ENCODE data around the gene SCRG1. TPM values are rescaled to one million over a fixed set of nuclear protein-coding genes. Genes with fewer than 3 reads are reported as not detected.
A peak's percentile ranks its signal among the peaks of the same experiment; 100 is the strongest.

The SCRG1 gene
- total RNA-seq, 4 donors from 2014 or later: 1.1 to 2.7 (median 1.8) TPM

DNA sequence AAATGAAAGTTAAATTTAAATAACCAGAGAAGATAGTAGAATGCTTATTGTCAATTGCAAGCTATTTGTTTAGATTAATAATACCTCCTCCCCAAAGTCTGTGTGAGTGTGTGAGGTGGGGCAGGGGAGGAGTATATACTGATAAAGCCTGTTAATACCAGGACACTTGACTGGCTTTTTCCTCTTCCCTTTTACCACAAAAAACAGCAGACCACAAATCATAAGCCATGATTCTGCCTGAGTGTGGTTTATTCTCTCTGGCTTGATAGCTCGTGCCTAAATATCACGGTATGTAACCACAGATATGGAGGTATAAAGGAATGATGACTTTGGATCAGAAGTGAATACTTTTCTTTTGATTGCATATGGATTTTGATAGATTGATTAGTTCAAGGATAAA, 21.9 kb upstream of the SCRG1 start:
- TF ChIP-seq CTCF (IDR thresholded peaks at IDR 0.05) (no peak), POLR2A (IDR thresholded peaks at IDR 0.05) (no peak), EP300 (IDR thresholded peaks at IDR 0.05) (no peak), POLR2AphosphoS5 (IDR thresholded peaks at IDR 0.05) (no peak)
- Histone ChIP-seq H3K27ac (no peak overlapping the region), H3K4me3 (no peak overlapping the region), H3K9me3 (no peaks in the 10 kb centered on the region), H3K27me3 (no peaks in the 10 kb centered on the region), H3K36me3 (peaks cover 0 to 20% of the 10 kb centered on the region in 2 donors), H3K4me1 (peaks cover 0 to 23% (median 4%) of the 10 kb centered on the region in 3 donors)
- WGBS, 2 donors (ENCODE audit: low coverage in 1 of 2): 83% methylated on average over 2 of the region's 2 CpGs; no CpG with 5 or more reads in 1 of the 2 donors
- ATAC-seq: no peak

DNA sequence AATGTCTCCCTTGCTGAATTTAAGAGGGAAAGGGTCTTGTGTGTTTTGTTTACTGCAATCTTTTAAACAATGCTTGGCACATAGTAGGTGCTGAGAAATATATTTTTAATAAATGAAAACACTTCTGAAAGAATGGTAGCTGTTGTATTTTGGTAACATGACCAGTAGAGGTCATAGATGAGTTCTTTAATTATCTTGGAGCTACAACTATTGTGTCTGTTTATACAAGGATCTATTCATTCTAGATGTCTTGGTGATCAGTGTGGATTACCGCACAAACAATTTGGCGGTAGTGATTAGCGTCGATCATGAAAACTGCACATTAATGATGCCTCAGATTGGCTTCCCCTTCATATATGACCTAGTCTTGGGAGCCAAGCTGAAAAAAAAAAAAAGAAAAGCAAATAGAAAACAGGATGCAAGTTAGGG, 21.4 kb upstream of the SCRG1 start:
- no peaks in the 10 kb centered on the region for H3K9me3 ChIP-seq
- WGBS, 2 donors (ENCODE audit: low coverage in 1 of 2): 22 to 31% methylated on average over 4 of the region's 4 CpGs
- no peak overlapping the region for H3K27ac ChIP-seq
- H3K4me1 ChIP-seq: peaks cover 0 to 21% (median 4%) of the 10 kb centered on the region in 3 donors
- peak; percentile 28 to 62 (median 44) for TF ChIP-seq CTCF (IDR thresholded peaks at IDR 0.05)
- TF ChIP-seq POLR2AphosphoS5 (IDR thresholded peaks at IDR 0.05): no peak
- H3K27me3 ChIP-seq: no peaks in the 10 kb centered on the region
- peaks cover 0 to 20% of the 10 kb centered on the region in 2 donors for H3K36me3 ChIP-seq
- no peak for ATAC-seq
- no peak overlapping the region for H3K4me3 ChIP-seq

DNA sequence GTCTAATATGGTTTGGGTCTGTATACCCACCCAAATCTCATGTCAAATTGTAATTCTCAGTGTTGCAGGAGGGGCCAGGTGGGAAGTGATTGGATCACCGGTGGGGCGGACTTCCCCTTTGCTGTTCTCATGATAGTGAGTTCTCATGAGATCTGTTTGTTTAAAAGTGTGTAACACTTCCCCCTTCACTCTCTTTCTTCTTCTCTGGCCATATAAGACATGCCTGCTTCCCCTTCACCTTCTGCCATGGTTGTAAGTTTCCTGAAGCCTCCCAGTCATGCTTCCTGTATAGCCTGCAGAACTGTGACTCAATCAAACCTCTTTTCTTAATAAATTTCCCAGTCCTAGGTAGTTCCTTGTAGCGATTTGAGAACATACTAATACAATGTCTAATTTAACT, 19.7 kb upstream of the SCRG1 start:
- Histone ChIP-seq H3K36me3 (peaks cover 0 to 24% of the 10 kb centered on the region in 2 donors), H3K9me3 (no peaks in the 10 kb centered on the region), H3K27me3 (no peaks in the 10 kb centered on the region), H3K27ac (no peak overlapping the region), H3K4me1 (peaks cover 0 to 16% (median 0%) of the 10 kb centered on the region in 3 donors), H3K4me3 (no peak overlapping the region)
- TF ChIP-seq CTCF (IDR thresholded peaks at IDR 0.05) (no peak), POLR2A (IDR thresholded peaks at IDR 0.05) (no peak), EP300 (IDR thresholded peaks at IDR 0.05) (no peak), POLR2AphosphoS5 (IDR thresholded peaks at IDR 0.05) (no peak)
- ATAC-seq: no peak
- WGBS, 2 donors (ENCODE audit: low coverage in 1 of 2): 83 to 88% methylated on average over 1 to 3 of the region's 3 CpGs

DNA sequence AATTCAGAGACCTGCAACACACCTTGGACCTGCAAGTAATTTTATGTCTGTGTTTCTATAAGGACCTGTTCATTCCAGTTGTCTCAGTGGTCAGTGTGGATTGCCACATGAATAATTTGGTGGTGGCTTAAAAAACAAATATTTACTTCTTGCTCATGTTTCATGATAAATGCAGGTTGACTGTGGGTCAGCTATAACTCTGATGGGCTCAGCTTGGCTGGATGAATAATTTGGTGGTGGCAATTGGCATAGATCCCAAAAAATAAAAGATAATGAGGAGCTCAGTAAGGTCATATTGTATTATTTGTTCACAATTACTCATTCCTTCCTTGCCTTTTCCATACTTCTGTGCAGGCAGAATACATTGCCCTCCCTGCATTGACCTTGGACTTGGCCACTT, 18.9 kb upstream of the SCRG1 start:
- peaks cover 0 to 16% (median 0%) of the 10 kb centered on the region in 3 donors for H3K4me1 ChIP-seq
- H3K27me3 ChIP-seq: no peaks in the 10 kb centered on the region
- no peaks in the 10 kb centered on the region for H3K9me3 ChIP-seq
- ATAC-seq: no peak
- TF ChIP-seq POLR2AphosphoS5 (IDR thresholded peaks at IDR 0.05) (no peak), EP300 (IDR thresholded peaks at IDR 0.05) (no peak), POLR2A (IDR thresholded peaks at IDR 0.05) (no peak), CTCF (IDR thresholded peaks at IDR 0.05) (no peak)
- peaks cover 0 to 24% of the 10 kb centered on the region in 2 donors for H3K36me3 ChIP-seq
- H3K4me3 ChIP-seq: no peak overlapping the region
- no peak overlapping the region for H3K27ac ChIP-seq

- Histone ChIP-seq H3K4me3 (no peak overlapping the region), H3K27ac (peak overlapping the region in 2 of 4 donors; percentile 25 to 53), H3K36me3 (peaks cover 0 to 34% of the 10 kb centered on the region in 2 donors), H3K9me3 (no peaks in the 10 kb centered on the region), H3K4me1 (peaks cover 0 to 18% (median 0%) of the 10 kb centered on the region in 3 donors), H3K27me3 (no peaks in the 10 kb centered on the region)
- WGBS, 2 donors (ENCODE audit: low coverage in 1 of 2): 77 to 80% methylated on average over 11 to 24 of the region's 26 CpGs
- TF ChIP-seq POLR2AphosphoS5 (IDR thresholded peaks at IDR 0.05) (no peak), EP300 (IDR thresholded peaks at IDR 0.05) (no peak), POLR2A (IDR thresholded peaks at IDR 0.05) (no peak), CTCF (IDR thresholded peaks at IDR 0.05) (peak in 1 of 4 experiments; percentile 14)
- peak; percentile 44 for ATAC-seq
These were observed 17.2 kb upstream of the SCRG1 start for GRCh38 chr4:173415885-173416653.
